ENCODE measurements around the gene TRIM37. TPM values are rescaled to one million over a fixed set of nuclear protein-coding genes. Genes with fewer than 3 reads are reported as not detected.

The TRIM37 gene
- total RNA-seq, 2 experiments from 2014 or later = 19.9 to 24.1 TPM

DNA sequence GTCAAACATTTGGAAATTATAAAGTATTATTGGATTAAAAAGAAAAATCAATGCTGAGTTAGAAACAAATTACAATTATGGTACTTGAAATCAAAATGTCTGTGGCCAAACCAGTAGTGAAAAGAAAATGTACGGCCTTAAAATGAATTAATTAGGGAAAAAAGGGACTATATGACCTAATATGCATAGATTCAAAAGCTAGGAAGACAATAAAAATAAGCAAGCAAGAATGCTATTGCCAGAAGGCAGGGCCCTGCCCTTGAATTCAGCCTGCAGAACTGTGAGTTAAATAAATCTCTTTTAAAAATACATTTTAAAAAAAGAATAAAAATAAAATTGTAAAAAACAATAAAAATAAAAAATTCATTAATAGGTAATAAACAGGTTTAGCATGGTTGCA, 88.7 kb downstream of the TRIM37 start:
- CTCF ChIA-PET = no interaction called here
- intact Hi-C loops (cut with micrococcal nuclease) = no loop called here
- H3K9me3 Mint-ChIP-seq = no peaks in the 10 kb centered on the region

DNA sequence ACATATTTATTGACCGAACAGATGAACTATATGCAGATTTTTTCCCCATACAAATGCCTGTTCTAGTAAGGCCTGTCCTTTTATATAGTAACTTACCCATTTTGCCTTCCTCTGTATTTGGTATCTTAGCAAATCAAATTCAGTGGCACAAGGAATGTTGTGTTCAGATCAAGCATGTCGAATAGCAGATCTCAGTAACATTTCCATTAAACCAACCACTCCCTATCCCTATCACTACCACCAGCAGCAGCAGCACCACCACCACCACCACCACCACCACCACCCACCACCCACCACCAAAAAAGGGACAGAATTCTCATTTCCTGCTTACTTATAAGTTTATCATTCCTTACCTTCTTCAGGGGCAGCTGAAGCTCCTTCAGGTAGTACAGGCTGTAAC, 94.7 kb downstream of the TRIM37 start:
- H3K4me3 Mint-ChIP-seq = no peak overlapping the region
- no peak overlapping the region for H3K27ac Mint-ChIP-seq
- no peak for DNase-seq
- H3K9me3 Mint-ChIP-seq = no peaks in the 10 kb centered on the region
- H3K36me3 Mint-ChIP-seq (ENCODE audit: low read depth) = peaks cover 6% of the 10 kb centered on the region
- H3K4me1 Mint-ChIP-seq (ENCODE audit: low read depth) = no peaks in the 10 kb centered on the region
- CTCF ChIA-PET = no interaction called here
- H3K27me3 Mint-ChIP-seq (ENCODE audit: low read depth) = no peaks in the 10 kb centered on the region
- intact Hi-C loops (cut with micrococcal nuclease) = no loop called here

More for the DNA sequence above, 88.7 kb downstream of the TRIM37 start:
- Mint-ChIP-seq H3K27ac (no peak overlapping the region), H3K4me3 (no peak overlapping the region), H3K36me3 (ENCODE audit: low read depth) (peaks cover 27% of the 10 kb centered on the region), H3K4me1 (ENCODE audit: low read depth) (no peaks in the 10 kb centered on the region), H3K27me3 (ENCODE audit: low read depth) (no peaks in the 10 kb centered on the region)
- DNase-seq = no peak

DNA sequence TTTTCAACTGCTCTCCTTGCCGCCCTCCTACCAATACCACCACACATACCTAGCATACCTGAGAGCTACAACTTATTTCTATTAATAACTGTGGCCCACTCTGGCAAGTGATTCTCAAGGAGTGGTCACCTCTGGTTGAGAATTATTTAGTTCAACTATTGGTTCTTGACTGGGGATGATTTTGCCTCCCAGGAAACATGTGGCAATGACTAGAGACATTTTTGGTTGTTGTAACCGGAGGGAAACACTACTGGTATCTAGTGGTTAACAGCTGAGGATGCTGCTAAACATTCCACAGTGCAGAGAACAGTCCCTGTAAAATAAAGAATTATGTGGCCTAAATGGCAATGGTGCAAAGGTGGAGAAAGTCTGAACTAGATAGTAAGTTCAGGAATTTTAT, 96.7 kb downstream of the TRIM37 start:
- Mint-ChIP-seq H3K27me3 (ENCODE audit: low read depth) (no peaks in the 10 kb centered on the region), H3K9me3 (no peaks in the 10 kb centered on the region), H3K27ac (no peak overlapping the region), H3K4me3 (no peak overlapping the region), H3K36me3 (ENCODE audit: low read depth) (peaks cover 3% of the 10 kb centered on the region), H3K4me1 (ENCODE audit: low read depth) (no peaks in the 10 kb centered on the region)
- CTCF ChIA-PET = no interaction called here
- DNase-seq = no peak
- intact Hi-C loops (cut with micrococcal nuclease) = no loop called here

DNA sequence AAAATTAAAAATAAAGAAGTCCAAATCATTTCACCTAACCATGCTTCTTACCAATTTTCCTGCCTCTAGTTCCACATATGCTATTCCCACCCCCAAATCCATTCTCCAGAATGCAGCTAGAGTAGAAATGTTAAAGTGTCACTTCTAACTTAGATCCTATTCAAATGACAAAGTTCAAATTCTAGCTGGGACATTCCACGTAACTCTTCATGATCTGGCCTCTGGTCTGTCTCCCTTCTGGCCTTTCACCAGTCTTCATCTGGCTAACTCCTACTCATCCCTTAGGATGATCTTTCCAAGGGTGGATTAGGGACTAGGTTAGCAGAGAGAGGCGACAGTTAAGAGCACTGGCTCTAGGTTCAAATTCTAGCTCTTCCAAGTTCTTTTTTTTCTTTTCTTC, 97.9 kb downstream of the TRIM37 start:
- H3K27ac Mint-ChIP-seq = no peak overlapping the region
- H3K9me3 Mint-ChIP-seq = no peaks in the 10 kb centered on the region
- peaks cover 3% of the 10 kb centered on the region for H3K4me1 Mint-ChIP-seq (ENCODE audit: low read depth)
- intact Hi-C loops (cut with micrococcal nuclease) = no loop called here
- no peak overlapping the region for H3K4me3 Mint-ChIP-seq
- CTCF ChIA-PET = no interaction called here
- no peaks in the 10 kb centered on the region for H3K27me3 Mint-ChIP-seq (ENCODE audit: low read depth)
- H3K36me3 Mint-ChIP-seq (ENCODE audit: low read depth) = no peaks in the 10 kb centered on the region
- no peak for DNase-seq

DNA sequence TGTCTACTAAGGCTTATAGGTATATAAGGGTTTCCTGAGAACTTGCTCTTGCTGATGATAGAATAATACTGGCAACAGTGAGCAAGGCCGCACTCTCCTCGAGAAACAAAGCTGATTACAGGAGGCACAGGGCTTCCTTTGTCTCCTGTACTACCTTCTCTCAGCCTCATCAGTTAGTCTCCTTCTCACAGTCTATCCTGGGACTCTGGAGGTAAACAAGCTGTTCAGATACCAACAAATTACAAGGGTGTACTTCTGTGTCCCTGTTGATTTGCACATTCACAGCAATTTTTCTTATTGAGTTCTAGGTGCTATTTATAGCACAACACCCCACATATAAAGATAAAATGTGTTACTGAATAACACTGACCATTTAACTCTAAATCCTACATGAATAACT, 98.7 kb downstream of the TRIM37 start:
- DNase-seq = no peak
- peaks cover 6% of the 10 kb centered on the region for H3K4me1 Mint-ChIP-seq (ENCODE audit: low read depth)
- H3K27ac Mint-ChIP-seq = no peak overlapping the region
- no peak overlapping the region for H3K4me3 Mint-ChIP-seq
- CTCF ChIA-PET = no interaction called here
- no peaks in the 10 kb centered on the region for H3K9me3 Mint-ChIP-seq
- intact Hi-C loops (cut with micrococcal nuclease) = no loop called here
- H3K36me3 Mint-ChIP-seq (ENCODE audit: low read depth) = no peaks in the 10 kb centered on the region
- H3K27me3 Mint-ChIP-seq (ENCODE audit: low read depth) = no peaks in the 10 kb centered on the region

DNA sequence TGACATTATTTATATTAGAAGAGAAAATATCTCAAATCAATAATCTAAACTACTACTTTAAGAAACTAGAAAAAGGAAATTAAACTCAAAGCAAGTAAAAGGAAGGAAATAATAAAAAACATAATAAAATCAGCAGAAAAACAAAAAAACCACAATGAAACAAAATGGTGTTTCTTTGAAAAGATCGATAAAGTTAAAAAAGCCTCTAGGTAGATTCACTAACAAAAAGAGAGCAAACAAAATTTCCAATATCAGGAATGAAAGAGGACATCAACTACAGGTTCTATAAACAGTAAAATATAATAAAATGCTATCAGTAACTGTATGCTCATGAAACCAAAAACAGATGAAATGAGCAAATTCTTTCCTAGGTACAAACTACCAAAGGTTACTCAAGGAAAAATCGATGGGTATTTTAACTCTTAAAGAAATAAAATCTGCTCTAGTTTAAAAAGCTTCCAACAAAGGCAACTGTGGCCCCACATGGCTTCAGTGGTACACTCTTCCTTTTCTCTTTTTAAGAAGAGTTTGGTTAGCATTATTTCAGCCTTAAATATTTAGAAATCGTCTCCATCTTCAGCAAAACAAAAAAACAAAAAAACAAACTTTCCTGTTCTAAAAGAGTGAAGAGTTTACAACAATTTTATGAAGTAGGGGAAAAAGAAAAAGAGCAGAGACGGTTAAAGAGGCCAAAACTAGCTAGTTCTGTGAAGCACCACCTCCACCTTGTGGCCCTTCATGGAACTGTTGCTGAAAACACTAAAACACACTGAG, 102.2 kb downstream of the TRIM37 start:
- intact Hi-C loops (cut with micrococcal nuclease) = loop anchor here (1.0 to 2.0 kb wide), 5 partner anchors 44 to 486 kb away; no protein-coding TSS in a partner anchor
- Mint-ChIP-seq H3K9me3 (no peaks in the 10 kb centered on the region), H3K36me3 (ENCODE audit: low read depth) (peaks cover 7% of the 10 kb centered on the region), H3K4me1 (ENCODE audit: low read depth) (peaks cover 28% of the 10 kb centered on the region), H3K27ac (peak overlapping the region; percentile 61), H3K4me3 (no peak overlapping the region), H3K27me3 (ENCODE audit: low read depth) (no peaks in the 10 kb centered on the region)
- CTCF ChIA-PET = interaction anchor here (0.7 to 2.0 kb wide), 18 partner anchors 14 to 486 kb away, joined by 3 to 10 read pairs (median 4); no protein-coding TSS in a partner anchor
- peak; percentile 86 for DNase-seq

DNA sequence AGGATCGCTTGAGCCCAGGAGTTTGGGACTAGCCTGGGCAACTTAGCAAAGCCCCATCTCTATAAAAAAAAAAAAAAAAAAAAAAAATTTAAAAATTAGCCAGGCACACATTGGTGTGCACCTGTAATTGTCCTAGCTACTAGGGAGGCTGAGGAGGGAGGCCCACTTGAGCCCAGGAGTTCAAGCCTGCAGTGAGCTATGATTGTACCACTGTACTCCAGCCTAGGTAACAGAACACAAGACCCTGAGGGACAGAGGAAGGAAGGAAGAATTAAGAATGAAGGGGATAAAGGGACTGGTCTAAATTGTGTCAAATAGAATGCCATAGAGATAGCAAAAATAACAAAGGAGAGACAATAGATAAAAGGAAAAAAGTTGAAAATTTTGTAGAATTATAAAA, 102.8 kb downstream of the TRIM37 start:
- peaks cover 30% of the 10 kb centered on the region for H3K4me1 Mint-ChIP-seq (ENCODE audit: low read depth)
- H3K27me3 Mint-ChIP-seq (ENCODE audit: low read depth) = no peaks in the 10 kb centered on the region
- no peaks in the 10 kb centered on the region for H3K9me3 Mint-ChIP-seq
- H3K27ac Mint-ChIP-seq = no peak overlapping the region
- intact Hi-C loops (cut with micrococcal nuclease) = loop anchor here (2.0 kb wide), 1 partner anchor 129 kb away; no protein-coding TSS in a partner anchor
- no peak for DNase-seq
- CTCF ChIA-PET = interaction anchor here (0.6 to 2.7 kb wide), 8 partner anchors 44 to 814 kb away, joined by 3 to 15 read pairs (median 3); no protein-coding TSS in a partner anchor
- H3K36me3 Mint-ChIP-seq (ENCODE audit: low read depth) = peaks cover 11% of the 10 kb centered on the region
- H3K4me3 Mint-ChIP-seq = no peak overlapping the region

DNA sequence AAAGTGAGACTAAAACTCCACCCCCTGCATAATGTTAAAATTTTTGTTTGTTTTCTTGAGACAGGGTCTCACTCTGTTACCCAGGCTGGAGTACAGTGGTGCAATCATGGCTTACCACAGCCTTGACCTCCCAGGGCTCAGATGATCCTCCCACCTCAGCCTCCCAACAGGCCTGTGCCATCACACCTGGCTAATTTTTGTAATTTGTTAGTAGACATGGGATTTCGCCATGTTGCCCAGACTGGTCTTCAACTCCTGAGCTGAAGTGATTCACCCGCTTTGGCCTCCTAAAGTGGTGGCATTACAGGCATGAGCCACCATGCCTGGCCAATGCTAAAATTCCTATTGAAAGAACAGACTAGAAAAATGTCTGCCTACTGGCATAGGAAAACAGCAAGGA, 103.8 kb downstream of the TRIM37 start:
- peaks cover 38% of the 10 kb centered on the region for H3K4me1 Mint-ChIP-seq (ENCODE audit: low read depth)
- H3K36me3 Mint-ChIP-seq (ENCODE audit: low read depth) = peaks cover 17% of the 10 kb centered on the region
- intact Hi-C loops (cut with micrococcal nuclease) = no loop called here
- no peaks in the 10 kb centered on the region for H3K9me3 Mint-ChIP-seq
- no peak overlapping the region for H3K4me3 Mint-ChIP-seq
- H3K27ac Mint-ChIP-seq = no peak overlapping the region
- CTCF ChIA-PET = interaction anchor here (0.9 to 2.7 kb wide), 4 partner anchors 22 to 372 kb away, joined by 3 to 15 read pairs (median 4); no protein-coding TSS in a partner anchor
- H3K27me3 Mint-ChIP-seq (ENCODE audit: low read depth) = no peaks in the 10 kb centered on the region
- no peak for DNase-seq

DNA sequence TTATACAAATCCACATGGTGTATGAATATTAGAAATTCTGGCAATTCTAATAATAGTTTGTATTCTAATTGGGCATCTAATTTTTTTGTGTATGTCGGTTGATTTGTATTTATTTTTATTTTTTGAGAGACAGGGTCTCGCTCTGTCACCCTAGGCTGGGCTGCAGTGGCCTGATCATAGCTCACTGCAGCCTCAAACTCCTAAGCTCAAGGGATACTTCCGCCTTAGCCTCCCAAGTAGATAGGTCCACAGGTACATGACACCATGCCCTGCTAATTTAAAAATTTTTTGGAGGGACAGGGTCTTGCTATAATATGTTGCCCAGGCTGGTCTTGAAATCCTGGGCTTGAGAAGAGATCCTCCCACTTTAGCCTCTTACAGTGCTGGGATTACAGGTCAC, 104.6 kb downstream of the TRIM37 start:
- peaks cover 19% of the 10 kb centered on the region for H3K36me3 Mint-ChIP-seq (ENCODE audit: low read depth)
- no peak overlapping the region for H3K27ac Mint-ChIP-seq

DNA sequence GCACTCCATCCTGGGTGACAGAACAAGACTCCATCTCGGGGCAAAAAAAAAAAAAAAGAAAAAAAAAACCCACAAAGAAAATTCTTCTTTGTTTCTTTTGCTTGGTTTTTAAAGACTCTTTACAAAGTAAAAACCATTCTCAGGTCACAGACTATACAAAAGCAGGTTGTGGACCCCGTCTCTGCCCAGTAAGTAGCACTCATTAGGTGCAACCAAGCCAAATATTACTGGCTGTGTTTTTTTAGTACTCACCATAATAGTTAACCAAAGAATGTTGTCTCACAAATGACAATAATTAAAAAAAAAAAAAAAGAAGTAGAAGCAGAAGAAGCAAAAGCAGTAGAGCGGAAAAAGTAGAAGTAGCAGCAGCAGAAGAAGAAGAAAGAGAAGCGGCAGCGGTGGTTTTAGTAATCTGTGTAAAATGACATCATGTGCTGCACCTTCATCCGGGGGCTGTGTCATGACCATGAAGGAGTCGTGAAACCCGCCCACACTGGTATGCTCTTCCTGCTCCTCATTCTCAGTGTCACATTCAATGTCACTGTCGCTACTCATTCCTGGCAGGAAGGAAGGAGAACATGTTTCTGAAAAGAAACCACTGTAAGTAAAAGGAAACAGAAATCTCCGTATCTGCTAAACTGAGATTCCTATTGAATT, 105.4 kb downstream of the TRIM37 start:
- CTCF ChIA-PET = interaction anchor here (0.6 to 2.7 kb wide), 3 partner anchors 291 to 534 kb away, joined by 3 to 15 read pairs (median 3); no protein-coding TSS in a partner anchor
- Mint-ChIP-seq H3K27me3 (ENCODE audit: low read depth) (no peaks in the 10 kb centered on the region), H3K27ac (peak overlapping the region; percentile 89), H3K9me3 (no peaks in the 10 kb centered on the region), H3K4me3 (peak overlapping the region; percentile 71), H3K4me1 (ENCODE audit: low read depth) (peaks cover 38% of the 10 kb centered on the region), H3K36me3 (ENCODE audit: low read depth) (peaks cover 19% of the 10 kb centered on the region)
- intact Hi-C loops (cut with micrococcal nuclease) = loop anchor here (1.0 to 2.0 kb wide), 6 partner anchors 14 to 483 kb away; partner anchors contain the start of genes PRR11, SKA2 and TRIM37
- peak; percentile 91 for DNase-seq

More for the DNA sequence above, 104.6 kb downstream of the TRIM37 start:
- DNase-seq = no peak
- CTCF ChIA-PET = interaction anchor here (0.7 to 2.7 kb wide), 2 partner anchors 291 to 369 kb away, joined by 3 to 15 read pairs; no protein-coding TSS in a partner anchor
- intact Hi-C loops (cut with micrococcal nuclease) = no loop called here
- Mint-ChIP-seq H3K4me1 (ENCODE audit: low read depth) (peaks cover 38% of the 10 kb centered on the region), H3K27me3 (ENCODE audit: low read depth) (no peaks in the 10 kb centered on the region), H3K9me3 (no peaks in the 10 kb centered on the region), H3K4me3 (no peak overlapping the region)

DNA sequence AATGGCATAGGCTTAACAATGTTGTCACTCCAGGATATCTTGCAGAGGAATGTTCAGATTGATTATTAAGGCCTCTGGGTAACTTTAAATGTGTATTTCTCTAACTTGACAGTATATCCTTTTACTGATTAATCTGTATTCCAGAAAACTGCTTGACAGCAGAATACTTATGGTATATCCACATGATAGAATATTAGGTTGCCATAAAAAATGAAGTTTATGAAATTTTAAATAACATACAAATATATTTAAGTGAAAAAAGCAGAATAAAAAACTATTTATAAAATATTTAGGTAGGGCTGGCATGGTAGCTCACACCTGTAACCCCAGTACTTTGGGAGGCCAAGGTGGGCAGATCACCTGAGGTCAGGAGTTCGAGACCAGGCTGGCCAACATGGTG, 106.7 kb downstream of the TRIM37 start:
- H3K4me1 Mint-ChIP-seq (ENCODE audit: low read depth) = peaks cover 38% of the 10 kb centered on the region
- no peaks in the 10 kb centered on the region for H3K27me3 Mint-ChIP-seq (ENCODE audit: low read depth)
- H3K36me3 Mint-ChIP-seq (ENCODE audit: low read depth) = peaks cover 19% of the 10 kb centered on the region
- intact Hi-C loops (cut with micrococcal nuclease) = loop anchor here (2.0 kb wide), 2 partner anchors 13 to 297 kb away; no protein-coding TSS in a partner anchor
- H3K27ac Mint-ChIP-seq = no peak overlapping the region
- H3K4me3 Mint-ChIP-seq = no peak overlapping the region
- H3K9me3 Mint-ChIP-seq = no peaks in the 10 kb centered on the region
- DNase-seq = no peak
- CTCF ChIA-PET = interaction anchor here (0.6 kb wide), 1 partner anchor 331 kb away, joined by 4 read pairs; no protein-coding TSS in a partner anchor

DNA sequence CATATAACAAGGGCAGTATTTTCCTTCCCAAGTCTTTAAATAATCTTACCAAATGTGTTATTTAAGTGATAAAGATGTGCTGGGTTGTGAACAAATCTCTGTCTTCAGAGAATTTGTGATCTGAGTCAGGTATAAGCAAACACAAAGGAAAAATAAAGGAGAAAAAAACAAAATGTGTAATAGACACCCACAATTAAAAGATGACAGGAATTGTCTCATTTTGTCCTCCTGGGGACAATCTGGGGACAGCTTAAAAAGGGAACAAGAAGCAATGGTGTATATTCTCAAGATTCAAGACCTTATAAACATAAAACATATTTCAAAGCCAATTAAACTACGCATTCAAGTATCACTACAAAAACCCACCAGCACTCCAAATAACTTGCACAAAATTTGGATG, 107.2 kb downstream of the TRIM37 start:
- H3K9me3 Mint-ChIP-seq = no peaks in the 10 kb centered on the region
- no peak overlapping the region for H3K27ac Mint-ChIP-seq
- H3K4me1 Mint-ChIP-seq (ENCODE audit: low read depth) = peaks cover 35% of the 10 kb centered on the region
- H3K36me3 Mint-ChIP-seq (ENCODE audit: low read depth) = peaks cover 19% of the 10 kb centered on the region
- CTCF ChIA-PET = no interaction called here
- H3K27me3 Mint-ChIP-seq (ENCODE audit: low read depth) = no peaks in the 10 kb centered on the region
- H3K4me3 Mint-ChIP-seq = no peak overlapping the region
- intact Hi-C loops (cut with micrococcal nuclease) = no loop called here
- DNase-seq = no peak
